HCT116 (cell line): ENCODE results near the gene FMC1. TPM values are rescaled to one million over a fixed set of nuclear protein-coding genes. Genes with fewer than 3 reads are reported as not detected.

Source experiments
- ATAC-seq: fragments of 200-7000 bp; cut with Tn5 transposase; 2 replicates; pipeline ENCODE4 v1.9.1; 2020; ENCODE audit warnings: mild to moderate bottlenecking, moderate library complexity
- BruUV-seq: library from RNA; stranded (reverse); fragments of 400-500 nt; replicated peaks from 2 replicates; lab custom pipeline; 2021; lab: Mats Ljungman, UMichigan
- CTCF ChIA-PET: fragments of 300-600 bp; sonication (Branson Sonifier 250); formaldehyde crosslinking; loops from one replicate; lab custom pipeline; 2021; ENCODE audit warnings: antibody characterized with exemption; lab: Charles Lee
- POLR2A ChIA-PET: fragments of 300-600, 350-600 bp; sonication (Branson Sonifier 250); formaldehyde crosslinking; loops from one replicate; lab custom pipeline; 2021; ENCODE audit warnings: antibody characterized with exemption; lab: Charles Lee
- RAD21 ChIA-PET, 2 experiments: fragments of 300-600 bp; sonication (Branson Sonifier 250); formaldehyde crosslinking; loops; one replicate each; lab custom pipeline; 2023; ENCODE audit warnings: low total read pairs in 2 of 2; ENCODE audit not compliant: uncharacterized antibody in 2 of 2, unreplicated experiment in 2 of 2, low non-redundant PET in 1 of 2; lab: Charles Lee
- DNase-seq: peaks from one replicate; pipeline ENCODE4 v3.0.0-alpha.2; 2010; ENCODE audit warnings: low read depth, low spot score
- H2AFZ ChIP-seq: fragments of 200-600 bp; shearing (Covaris generic), sonication (generic); 2 replicates; pipeline ENCODE4 v1.6.1; 2017; ENCODE audit warnings: low read depth, mixed run types, mixed read lengths, antibody characterized with exemption, low read length; ENCODE audit not compliant: poor library complexity, severe bottlenecking
- H3K27ac ChIP-seq: 2 replicates; pipeline ENCODE4 v1.5.1; 2012; ENCODE audit warnings: low read depth, low read length
- H3K27me3 ChIP-seq: fragments of 200-600 bp; sonication (generic); 2 replicates; pipeline ENCODE4 v1.6.1; 2016; ENCODE audit warnings: mixed run types, low read length, mixed read lengths; ENCODE audit not compliant: insufficient read depth
- H3K36me3 ChIP-seq, 2 experiments: fragments of 200-500 bp in 1 of 2; fragments of 200-600 bp in 1 of 2; sonication (Bioruptor generic) in 1 of 2; sonication (generic) in 1 of 2; 2 replicates each; pipeline versions ENCODE4 v1.5.1 to v1.6.1; 2014 to 2016; ENCODE audit warnings: low read length in 2 of 2, inconsistent platforms in 1 of 2, mixed read lengths in 1 of 2, mixed run types in 1 of 2; ENCODE audit not compliant: insufficient read depth in 2 of 2, control insufficient read depth in 1 of 2
- H3K4me1 ChIP-seq, 2 experiments: fragments of 200-600 bp in 1 of 2; sonication (generic) in 1 of 2; 2 replicates each; pipeline versions ENCODE4 v1.5.1 to v1.6.1; 2012 to 2017; ENCODE audit warnings: low read length in 2 of 2, inconsistent platforms in 1 of 2, mild to moderate bottlenecking in 1 of 2, mixed read lengths in 1 of 2, mixed run types in 1 of 2, moderate library complexity in 1 of 2; ENCODE audit not compliant: insufficient read depth in 2 of 2, control insufficient read depth in 1 of 2
- H3K4me2 ChIP-seq: fragments of 200-600 bp; sonication (generic); 2 replicates; pipeline ENCODE4 v1.6.1; 2017; ENCODE audit warnings: mixed run types, low read length, mixed read lengths
- H3K4me3 ChIP-seq, 2 experiments: fragments of 200-600 bp in 1 of 2; sonication (generic) in 1 of 2; replicated peaks in 1 of 2; 2 replicates each; pipeline ENCODE4 v1.5.1; 2011 to 2016; ENCODE audit warnings: low read length in 2 of 2, control low read depth in 1 of 2, low read depth in 1 of 2, mild to moderate bottlenecking in 1 of 2, mixed read lengths in 1 of 2, mixed run types in 1 of 2
- H3K79me2 ChIP-seq: fragments of 200-600 bp; sonication (generic); 2 replicates; pipeline ENCODE4 v1.6.1; 2017; ENCODE audit warnings: mild to moderate bottlenecking, mixed run types, low read length, moderate library complexity, mixed read lengths; ENCODE audit not compliant: insufficient read depth
- H3K9ac ChIP-seq: fragments of 200-600 bp; sonication (generic); 2 replicates; pipeline ENCODE4 v1.6.1; 2016; ENCODE audit warnings: low read length, mixed read lengths
- H3K9me2 ChIP-seq: fragments of 200-600 bp; sonication (generic), shearing (Covaris generic); 2 replicates; pipeline ENCODE4 v1.6.1; 2017; ENCODE audit warnings: mixed run types, mild to moderate bottlenecking, moderate library complexity; ENCODE audit not compliant: insufficient read depth
- H3K9me3 ChIP-seq, 2 experiments: fragments of 200-500 bp in 1 of 2; fragments of 200-600 bp in 1 of 2; sonication (Bioruptor generic) in 1 of 2; sonication (generic) in 1 of 2; 2 replicates each; pipeline ENCODE4 v1.6.1; 2014 to 2017; ENCODE audit warnings: low read length in 2 of 2, mixed read lengths in 2 of 2, inconsistent platforms in 1 of 2, low read depth in 1 of 2, mild to moderate bottlenecking in 1 of 2, mixed run types in 1 of 2, moderate library complexity in 1 of 2; ENCODE audit not compliant: control insufficient read depth in 1 of 2, insufficient read depth in 1 of 2
- H4K20me1 ChIP-seq: fragments of 200-600 bp; sonication (generic), shearing (Covaris generic); 2 replicates; pipeline ENCODE4 v1.6.1; 2017; ENCODE audit warnings: mixed run types, mild to moderate bottlenecking, moderate library complexity; ENCODE audit not compliant: insufficient read depth
- CTCF ChIP-seq, 3 experiments: fragments of 200-600 bp in 1 of 3; sonication (generic) in 1 of 3; IDR thresholded peaks in 2 of 3; conservative IDR thresholded peaks in 1 of 3; 2 replicates each; pipeline ENCODE4 v1.5.1; 2012 to 2017; ENCODE audit warnings: low read depth in 2 of 3, low read length in 2 of 3, antibody characterized with exemption in 1 of 3, borderline replicate concordance in 1 of 3, control low read depth in 1 of 3, mild to moderate bottlenecking in 1 of 3, mixed read lengths in 1 of 3, mixed run types in 1 of 3, moderate library complexity in 1 of 3; ENCODE audit not compliant: insufficient read depth in 1 of 3
- EZH2phosphoT487 ChIP-seq: fragments of 200-600 bp; IDR thresholded peaks from 2 replicates; pipeline ENCODE4 v1.6.1; 2018; ENCODE audit warnings: antibody characterized with exemption, borderline replicate concordance
- JUND ChIP-seq: IDR thresholded peaks from 2 replicates; pipeline ENCODE4 v1.6.1; 2012
- POLR2AphosphoS5 ChIP-seq: IDR thresholded peaks from 2 replicates; pipeline ENCODE4 v1.6.1; 2011; ENCODE audit warnings: mild to moderate bottlenecking, low read depth, low read length, moderate library complexity
- REST ChIP-seq: IDR thresholded peaks from 2 replicates; pipeline ENCODE4 v1.6.1; 2012; ENCODE audit warnings: low read depth
- ZNF274 ChIP-seq: fragments of 200-500 bp; sonication (Bioruptor generic); IDR thresholded peaks from 2 replicates; pipeline ENCODE4 v1.6.1; 2014; ENCODE audit warnings: mild to moderate bottlenecking, low read depth, low read length, inconsistent platforms
- intact Hi-C: fragments of 100-400 bp; cut with micrococcal nuclease; formaldehyde crosslinking; loops from 2 replicates; pipeline ENCODE4 v1.10.0; 2022
- total RNA-seq: library from RNA; stranded (reverse); gene quantifications from one replicate; pipeline ENCODE4 v1.2.1, GENCODE V29; 2021; ENCODE audit not compliant: unreplicated experiment

FMC1 gene
- total RNA-seq, 1 experiment from 2014 or later: 19.4 TPM

- ChIA-PET CTCF (no interaction called here), POLR2A (no interaction called here), RAD21 (no interaction called here)
- DNase-seq: no peak
- H3K36me3 ChIP-seq: peaks cover 8 to 15% of the 10 kb centered on the region in 2 experiments
- no peaks in the 10 kb centered on the region for H3K9me2 ChIP-seq
- BruUV-seq: no TSS peak
- TF ChIP-seq REST: no peak
- TF ChIP-seq EZH2phosphoT487: no peak
- TF ChIP-seq POLR2AphosphoS5: no peak
- no peak for TF ChIP-seq CTCF (IDR thresholded peaks at IDR 0.05 in 2 of 3, conservative IDR thresholded peaks at IDR 0.05 in 1 of 3; ENCODE audit: borderline replicate concordance in 1 of 3, insufficient read depth in 1 of 3, low read depth in 2 of 3, low read length in 2 of 3)
- no peak for TF ChIP-seq JUND
- no peak for TF ChIP-seq ZNF274
- peaks cover 96% of the 10 kb centered on the region for H3K79me2 ChIP-seq
- H3K9me3 ChIP-seq: no peaks in the 10 kb centered on the region
- ATAC-seq: no peak
- H3K4me3 ChIP-seq: no peak overlapping the region
- no peaks in the 10 kb centered on the region for H3K4me1 ChIP-seq
- no peaks in the 10 kb centered on the region for H3K27me3 ChIP-seq
- H2AFZ ChIP-seq: no peak overlapping the region
- intact Hi-C loops: no loop called here
- no peak overlapping the region for H3K9ac ChIP-seq
- 0 out of 2 replicates have a peak, but pooled peaks cover 11% of the 10 kb centered on the region for H4K20me1 ChIP-seq
- no peak overlapping the region for H3K4me2 ChIP-seq
- no peak overlapping the region for H3K27ac ChIP-seq
These were observed 48.6 kb downstream of the FMC1 start for GRCh38 chr7:139389774-139390173.
